Activated CD4-positive, alpha-beta memory T cell treated with anti-CD3 and anti-CD28 coated beads for 36 hours (primary cell): ENCODE results near the gene EFEMP2. TPM values are rescaled to one million over a fixed set of nuclear protein-coding genes. Genes with fewer than 3 reads are reported as not detected.

Source experiments
- CTCF ChIA-PET: fragments of 350-600 bp; sonication (Branson Sonifier 250); formaldehyde crosslinking; loops from one replicate; lab custom pipeline; 2021; ENCODE audit warnings: antibody characterized with exemption, inconsistent platforms; lab: Charles Lee
- POLR2A ChIA-PET: fragments of 350-600 bp; sonication (Branson Sonifier 250); formaldehyde crosslinking; loops from one replicate; lab custom pipeline; 2021; ENCODE audit warnings: antibody characterized with exemption; lab: Charles Lee
- DNase-seq: peaks from one replicate; pipeline ENCODE4 v3.0.0-alpha.2; 2020
- H3K27ac Mint-ChIP-seq: one replicate; pipeline ENCODE4 v1.8.0; 2021; ENCODE audit warnings: mixed read lengths
- H3K27me3 Mint-ChIP-seq: one replicate; pipeline ENCODE4 v1.8.0; 2021; ENCODE audit warnings: mixed read lengths
- H3K36me3 Mint-ChIP-seq: one replicate; pipeline ENCODE4 v1.8.0; 2021; ENCODE audit warnings: mixed read lengths
- H3K4me1 Mint-ChIP-seq: one replicate; pipeline ENCODE4 v1.8.0; 2021; ENCODE audit warnings: low read depth, mixed read lengths
- H3K4me3 Mint-ChIP-seq: one replicate; pipeline ENCODE4 v1.8.0; 2021; ENCODE audit warnings: mild to moderate bottlenecking, mixed read lengths
- H3K9me3 Mint-ChIP-seq: one replicate; pipeline ENCODE4 v1.8.0; 2021; ENCODE audit warnings: mixed read lengths
- intact Hi-C: fragments of 100-400 bp; cut with micrococcal nuclease; formaldehyde crosslinking; loops from one replicate; pipeline ENCODE4 v1.15.1; 2023
- total RNA-seq, 2 experiments: library from RNA; stranded (reverse); gene quantifications; one replicate each; pipeline ENCODE4 v1.2.3, GENCODE V29; 2021

EFEMP2 gene
- total RNA-seq, 2 experiments from 2014 or later, result 11.5 to 12.5 TPM

- no peaks in the 10 kb centered on the region for H3K36me3 Mint-ChIP-seq
- H3K27ac Mint-ChIP-seq, result no peak overlapping the region
- peaks cover 10% of the 10 kb centered on the region for H3K4me1 Mint-ChIP-seq
- DNase-seq, result no peak
- no peaks in the 10 kb centered on the region for H3K9me3 Mint-ChIP-seq
- no peak overlapping the region for H3K4me3 Mint-ChIP-seq
- intact Hi-C loops, result no loop called here
- POLR2A ChIA-PET, result interaction anchor here (1.1 to 3.4 kb wide), 4 partner anchors 36 to 97 kb away, joined by 3 to 19 read pairs (median 5); partner anchors contain the start of genes AP5B1, CFL1 and RNASEH2C
- CTCF ChIA-PET, result interaction anchor here (0.6 to 6.2 kb wide), 17 partner anchors 8 to 154 kb away, joined by 3 to 126 read pairs (median 10); partner anchors contain the start of genes AP5B1, KAT5, RELA and RNASEH2C
- no peaks in the 10 kb centered on the region for H3K27me3 Mint-ChIP-seq
Measured at GRCh38 chr11:65816696-65817095, 55.9 kb downstream of the EFEMP2 start.

Other genes starting within 250 kb of the EFEMP2 start
- gene SIPA1, start 234.7 kb downstream of the EFEMP2 start, total RNA-seq, result 100 to 1,000 TPM; 163 to 167 TPM
- 10 to 100 TPM; 74.9 to 76.5 TPM for gene RELA, start 209.9 kb downstream of the EFEMP2 start, total RNA-seq
- 10 to 100 TPM; 55.9 to 61.6 TPM for gene KAT5, start 160.5 kb downstream of the EFEMP2 start, total RNA-seq
- gene RNASEH2C, start 152.0 kb downstream of the EFEMP2 start, total RNA-seq, result 100 to 1,000 TPM in 1 of 2 experiments, 10 to 100 TPM in 1; 98.4 to 105 TPM
- 10 to 100 TPM; 13.6 to 14.5 TPM for gene AP5B1, start 91.8 kb downstream of the EFEMP2 start, total RNA-seq
- gene OVOL1, start 85.7 kb downstream of the EFEMP2 start, total RNA-seq, result not detected
- 1 to 10 TPM; 2.0 to 2.7 TPM for gene SNX32, start 38.8 kb downstream of the EFEMP2 start, total RNA-seq
- gene CFL1, start 14.6 kb downstream of the EFEMP2 start, total RNA-seq, result 1,000 to 10,000 TPM; 1,166 to 1,191 TPM
- gene MUS81, start 12.4 kb downstream of the EFEMP2 start, total RNA-seq, result 10 to 100 TPM; 69.8 to 71.7 TPM
- gene CTSW, start 7.0 kb upstream of the EFEMP2 start, total RNA-seq, result 10 to 100 TPM; 11.1 to 13.2 TPM
- gene FIBP, start 15.7 kb upstream of the EFEMP2 start, total RNA-seq, result 100 to 1,000 TPM in 1 of 2 experiments, 10 to 100 TPM in 1; 94.2 to 101 TPM
- gene CCDC85B, start 17.9 kb upstream of the EFEMP2 start, total RNA-seq, result 10 to 100 TPM; 40.0 to 44.4 TPM
- 10 to 100 TPM; 17.1 to 17.7 TPM for gene FOSL1, start 27.6 kb upstream of the EFEMP2 start, total RNA-seq
- gene C11orf68, start 46.3 kb upstream of the EFEMP2 start, total RNA-seq, result 10 to 100 TPM; 22.2 to 23.6 TPM
- 100 to 1,000 TPM; 154 to 169 TPM for gene DRAP1, start 46.6 kb upstream of the EFEMP2 start, total RNA-seq
- gene TSGA10IP, start 72.7 kb upstream of the EFEMP2 start, total RNA-seq, result not detected
- 10 to 100 TPM; 59.1 to 60.5 TPM for gene SART1, start 88.9 kb upstream of the EFEMP2 start, total RNA-seq
- 10 to 100 TPM; 41.2 to 42.7 TPM for gene EIF1AD, start 129.4 kb upstream of the EFEMP2 start, total RNA-seq
- 100 to 1,000 TPM; 264 to 280 TPM for gene BANF1, start 129.7 kb upstream of the EFEMP2 start, total RNA-seq
- not detected for gene CST6, start 139.2 kb upstream of the EFEMP2 start, total RNA-seq
- not detected for gene CATSPER1, start 153.7 kb upstream of the EFEMP2 start, total RNA-seq
- not detected for gene GAL3ST3, start 176.4 kb upstream of the EFEMP2 start, total RNA-seq
- gene SF3B2, start 179.6 kb upstream of the EFEMP2 start, total RNA-seq, result 100 to 1,000 TPM; 271 to 274 TPM
- gene PACS1, start 197.5 kb upstream of the EFEMP2 start, total RNA-seq, result 10 to 100 TPM; 82.0 to 84.1 TPM